Jurkat, Clone E6-1 (cell line): ENCODE measurements around the gene DNAL4.

ENCODE experiments used
- DNase-seq: peaks from one replicate; pipeline ENCODE4 v3.0.0-alpha.2; 2011; ENCODE audit warnings: low read depth, low spot score
- H3K4me3 ChIP-seq: 2 replicates; pipeline ENCODE4 v1.5.1; 2011; ENCODE audit warnings: mild to moderate bottlenecking, low read length, control low read depth, moderate library complexity

The DNAL4 gene

GRCh38 chr22:38733724-38734381, 60.1 kb downstream of the DNAL4 start:
- no peak overlapping the region for H3K4me3 ChIP-seq
- DNase-seq = no peak

GRCh38 chr22:38733329-38733723, 60.6 kb downstream of the DNAL4 start:
- no peak overlapping the region for H3K4me3 ChIP-seq
- no peak for DNase-seq

GRCh38 chr22:38732251-38732815, 61.6 kb downstream of the DNAL4 start:
- H3K4me3 ChIP-seq = no peak overlapping the region
- DNase-seq = no peak

GRCh38 chr22:38731703-38732161, 62.2 kb downstream of the DNAL4 start:
- no peak for DNase-seq
- no peak overlapping the region for H3K4me3 ChIP-seq

- no peak overlapping the region for H3K4me3 ChIP-seq
- DNase-seq = no peak
Observed at GRCh38 chr22:38730411-38730871, 63.5 kb downstream of the DNAL4 start.

- no peak overlapping the region for H3K4me3 ChIP-seq
- no peak for DNase-seq
Observed at GRCh38 chr22:38729946-38730345, 64.0 kb downstream of the DNAL4 start.

GRCh38 chr22:38728871-38729796, 64.8 kb downstream of the DNAL4 start:
- DNase-seq = no peak
- H3K4me3 ChIP-seq = no peak overlapping the region
